ENCODE measurements around the gene WWOX. TPM values are rescaled to one million over a fixed set of nuclear protein-coding genes. Genes with fewer than 3 reads are reported as not detected.

WWOX gene
- total RNA-seq, 2 experiments from 2014 or later, result 19.1 to 23.7 TPM

DNA sequence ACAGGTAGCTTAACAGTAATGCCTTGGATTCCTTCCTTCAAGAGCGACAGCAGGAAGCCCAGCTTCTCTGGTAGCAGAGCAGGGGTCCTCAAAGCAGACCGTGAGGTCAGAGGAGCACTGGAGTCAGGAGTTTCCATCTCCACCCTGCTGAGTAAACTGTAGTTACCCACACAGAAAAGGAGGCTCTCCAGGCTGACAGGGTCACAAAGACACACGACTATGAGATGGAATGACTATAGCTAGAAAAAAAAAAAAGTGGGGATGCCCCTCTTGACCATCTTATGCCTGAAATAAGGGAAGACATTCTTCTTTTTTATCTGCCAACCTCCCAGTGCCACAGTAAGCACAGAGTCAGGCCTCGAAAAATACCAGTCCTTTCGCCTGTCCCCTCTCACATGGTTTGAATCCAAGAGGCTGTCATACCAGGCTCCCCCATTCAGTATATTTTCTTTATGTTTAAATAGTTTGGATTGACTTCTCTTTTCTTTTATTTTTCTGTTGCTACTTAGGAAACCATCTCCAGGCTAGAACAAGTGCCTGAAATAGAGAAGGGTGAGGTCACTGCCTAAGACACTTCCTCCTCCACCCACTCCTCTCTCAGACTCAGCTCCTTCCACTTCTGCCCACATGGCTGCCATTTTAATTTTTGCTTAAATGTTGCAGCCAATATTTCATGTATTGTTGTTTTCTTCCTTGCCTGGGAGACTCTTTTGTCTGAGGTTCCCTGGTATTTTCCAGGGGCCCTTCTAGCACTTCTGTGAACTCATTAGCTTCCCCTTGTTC, 793.7 kb downstream of the WWOX start:
- TF ChIP-seq, protein P1, sequence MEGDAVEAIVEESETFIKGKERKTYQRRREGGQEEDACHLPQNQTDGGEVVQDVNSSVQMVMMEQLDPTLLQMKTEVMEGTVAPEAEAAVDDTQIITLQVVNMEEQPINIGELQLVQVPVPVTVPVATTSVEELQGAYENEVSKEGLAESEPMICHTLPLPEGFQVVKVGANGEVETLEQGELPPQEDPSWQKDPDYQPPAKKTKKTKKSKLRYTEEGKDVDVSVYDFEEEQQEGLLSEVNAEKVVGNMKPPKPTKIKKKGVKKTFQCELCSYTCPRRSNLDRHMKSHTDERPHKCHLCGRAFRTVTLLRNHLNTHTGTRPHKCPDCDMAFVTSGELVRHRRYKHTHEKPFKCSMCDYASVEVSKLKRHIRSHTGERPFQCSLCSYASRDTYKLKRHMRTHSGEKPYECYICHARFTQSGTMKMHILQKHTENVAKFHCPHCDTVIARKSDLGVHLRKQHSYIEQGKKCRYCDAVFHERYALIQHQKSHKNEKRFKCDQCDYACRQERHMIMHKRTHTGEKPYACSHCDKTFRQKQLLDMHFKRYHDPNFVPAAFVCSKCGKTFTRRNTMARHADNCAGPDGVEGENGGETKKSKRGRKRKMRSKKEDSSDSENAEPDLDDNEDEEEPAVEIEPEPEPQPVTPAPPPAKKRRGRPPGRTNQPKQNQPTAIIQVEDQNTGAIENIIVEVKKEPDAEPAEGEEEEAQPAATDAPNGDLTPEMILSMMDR (IDR thresholded peaks at IDR 0.05), result no peak
- H3K27me3 Mint-ChIP-seq, result no peaks in the 10 kb centered on the region
- ATAC-seq (peak; percentile 73), DNase-seq (peak; percentile 37)
- H3K36me3 Mint-ChIP-seq (ENCODE audit: low read depth), result peaks cover 2% of the 10 kb centered on the region
- peaks cover 4% of the 10 kb centered on the region for H3K9me3 Mint-ChIP-seq
- peaks cover 34% of the 10 kb centered on the region for H3K4me1 Mint-ChIP-seq (ENCODE audit: low read depth)
- peak overlapping the region; percentile 73 for H3K27ac Mint-ChIP-seq
- CTCF ChIA-PET, result no interaction called here
- POLR2A ChIA-PET, result interaction anchor here (0.7 to 0.9 kb wide), 2 partner anchors 28 to 114 kb away, joined by 3 read pairs; no protein-coding TSS in a partner anchor
- intact Hi-C loops (cut with micrococcal nuclease), result loop anchor here (10.0 kb wide), 1 partner anchor 118 kb away; no protein-coding TSS in a partner anchor
- H3K4me3 Mint-ChIP-seq, result no peak overlapping the region

DNA sequence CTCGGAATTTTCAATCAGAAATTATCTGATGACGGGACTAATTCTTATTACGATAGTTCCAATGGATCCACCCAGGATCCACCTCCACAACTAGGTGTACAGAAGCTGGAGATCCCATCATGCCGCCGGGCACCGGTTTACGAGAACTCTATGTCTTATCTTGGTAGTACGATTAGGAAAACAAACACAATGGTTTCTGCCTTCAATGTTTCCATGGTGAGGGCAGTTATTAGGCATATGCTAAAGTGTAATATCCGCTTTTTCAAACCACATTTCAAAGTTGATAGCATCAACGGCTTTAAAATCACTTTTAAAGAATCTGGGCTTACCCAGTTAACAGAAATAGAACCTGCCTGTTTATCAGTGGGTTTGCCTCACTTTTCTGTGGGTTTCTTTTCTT, 795.4 kb downstream of the WWOX start:
- H3K27me3 Mint-ChIP-seq, result no peaks in the 10 kb centered on the region
- TF ChIP-seq, protein P1 (IDR thresholded peaks at IDR 0.05), result no peak
- peak overlapping the region; percentile 87 for H3K27ac Mint-ChIP-seq
- intact Hi-C loops (cut with micrococcal nuclease), result loop anchor here (10.0 kb wide), 1 partner anchor 120 kb away; no protein-coding TSS in a partner anchor
- POLR2A ChIA-PET, result no interaction called here
- no peak overlapping the region for H3K4me3 Mint-ChIP-seq
- CTCF ChIA-PET, result interaction anchor here (1.0 kb wide), 1 partner anchor 64 kb away, joined by 3 read pairs; no protein-coding TSS in a partner anchor
- H3K4me1 Mint-ChIP-seq (ENCODE audit: low read depth), result peaks cover 38% of the 10 kb centered on the region
- ATAC-seq (no peak), DNase-seq (no peak)
- peaks cover under 1% of the 10 kb centered on the region for H3K36me3 Mint-ChIP-seq (ENCODE audit: low read depth)
- H3K9me3 Mint-ChIP-seq, result peaks cover 4% of the 10 kb centered on the region

DNA sequence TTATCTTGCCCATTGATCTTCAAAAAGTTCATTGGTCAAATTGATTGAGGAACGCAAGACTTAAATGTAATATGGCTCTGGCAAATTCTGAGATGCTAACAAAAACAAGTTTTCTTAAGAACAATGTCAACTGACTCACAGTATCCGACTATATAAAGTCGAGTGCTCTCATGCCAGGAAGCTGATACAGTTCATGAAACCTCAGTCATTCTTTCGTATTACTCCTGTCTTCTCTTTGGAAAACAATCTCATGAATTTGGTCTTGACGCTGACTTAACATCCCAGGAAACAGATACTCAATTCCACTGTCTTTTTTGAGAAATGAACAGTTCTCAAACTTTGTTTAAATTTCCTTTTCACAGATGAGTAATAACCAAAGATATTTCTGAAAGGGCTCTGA, 796.2 kb downstream of the WWOX start:
- ChIA-PET POLR2A (no interaction called here), CTCF (no interaction called here)
- Mint-ChIP-seq H3K4me1 (ENCODE audit: low read depth) (peaks cover 37% of the 10 kb centered on the region), H3K4me3 (no peak overlapping the region), H3K36me3 (ENCODE audit: low read depth) (no peaks in the 10 kb centered on the region), H3K9me3 (peaks cover 3% of the 10 kb centered on the region), H3K27me3 (no peaks in the 10 kb centered on the region), H3K27ac (peak overlapping the region; percentile 87)
- ATAC-seq (no peak), DNase-seq (no peak)
- TF ChIP-seq, protein P1 (IDR thresholded peaks at IDR 0.05), result no peak
- intact Hi-C loops (cut with micrococcal nuclease), result loop anchor here (10.0 kb wide), 1 partner anchor 121 kb away; no protein-coding TSS in a partner anchor

DNA sequence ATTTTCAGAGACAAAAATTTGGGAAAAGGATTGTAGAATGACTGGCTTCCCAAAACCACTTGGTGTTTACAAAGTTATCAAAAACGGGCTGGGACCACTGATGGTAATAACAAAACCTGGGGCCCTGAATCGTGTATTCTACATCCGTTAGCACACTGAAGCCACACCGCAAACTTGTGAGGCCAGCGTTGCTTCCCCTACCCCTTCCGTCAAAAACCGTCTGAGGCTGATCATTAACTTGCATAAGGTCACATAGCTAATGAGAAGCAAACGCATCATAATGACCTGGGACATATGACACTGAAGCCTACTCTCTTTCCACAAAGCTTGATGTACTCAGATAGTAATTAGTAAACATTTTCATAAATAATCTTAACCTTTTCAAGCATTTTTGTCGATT, 796.8 kb downstream of the WWOX start:
- TF ChIP-seq, protein P1 (IDR thresholded peaks at IDR 0.05), result no peak
- H3K4me3 Mint-ChIP-seq, result no peak overlapping the region
- H3K4me1 Mint-ChIP-seq (ENCODE audit: low read depth), result peaks cover 43% of the 10 kb centered on the region
- intact Hi-C loops (cut with micrococcal nuclease), result loop anchor here (10.0 kb wide), 1 partner anchor 121 kb away; no protein-coding TSS in a partner anchor
- DNase-seq, result peak; percentile 43
- H3K9me3 Mint-ChIP-seq, result peaks cover 3% of the 10 kb centered on the region
- ChIA-PET POLR2A (no interaction called here), CTCF (no interaction called here)
- ATAC-seq, result peak; percentile 17
- no peaks in the 10 kb centered on the region for H3K27me3 Mint-ChIP-seq
- no peaks in the 10 kb centered on the region for H3K36me3 Mint-ChIP-seq (ENCODE audit: low read depth)
- peak overlapping the region; percentile 87 for H3K27ac Mint-ChIP-seq

DNA sequence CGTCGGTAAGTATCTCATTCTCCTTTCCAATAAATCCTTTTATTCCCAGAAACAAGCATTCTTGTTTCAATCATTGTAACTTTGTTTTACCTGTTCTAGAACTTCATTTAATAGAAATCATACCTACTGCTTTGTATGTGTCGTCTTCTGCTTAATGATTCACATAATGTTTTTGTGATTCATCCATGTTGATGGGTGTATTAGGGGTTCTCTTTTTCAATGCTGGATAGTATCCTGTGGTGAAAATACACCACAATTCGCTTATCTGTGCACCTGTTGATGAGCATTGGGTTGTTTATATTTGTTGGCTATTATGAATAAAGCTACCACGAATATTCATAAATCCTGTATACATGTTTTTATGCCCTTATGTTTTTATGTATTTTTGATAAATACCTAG, 797.8 kb downstream of the WWOX start:
- Mint-ChIP-seq H3K27me3 (no peaks in the 10 kb centered on the region), H3K4me1 (ENCODE audit: low read depth) (peaks cover 45% of the 10 kb centered on the region), H3K9me3 (peaks cover 2% of the 10 kb centered on the region), H3K36me3 (ENCODE audit: low read depth) (no peaks in the 10 kb centered on the region), H3K27ac (peak overlapping the region; percentile 67), H3K4me3 (no peak overlapping the region)
- ChIA-PET POLR2A (no interaction called here), CTCF (no interaction called here)
- ATAC-seq, result no peak
- intact Hi-C loops (cut with micrococcal nuclease), result loop anchor here (10.0 kb wide), 1 partner anchor 122 kb away; no protein-coding TSS in a partner anchor
- DNase-seq, result no peak
- TF ChIP-seq, protein P1 (IDR thresholded peaks at IDR 0.05), result no peak

Measured in activated CD8-positive, alpha-beta T cell treated with anti-CD3 and anti-CD28 coated beads for 36 hours (primary cell).